ENCODE data around the gene TUBGCP5.
A peak's percentile ranks its signal among the peaks of the same experiment; 100 is the strongest.

The TUBGCP5 gene

DNA sequence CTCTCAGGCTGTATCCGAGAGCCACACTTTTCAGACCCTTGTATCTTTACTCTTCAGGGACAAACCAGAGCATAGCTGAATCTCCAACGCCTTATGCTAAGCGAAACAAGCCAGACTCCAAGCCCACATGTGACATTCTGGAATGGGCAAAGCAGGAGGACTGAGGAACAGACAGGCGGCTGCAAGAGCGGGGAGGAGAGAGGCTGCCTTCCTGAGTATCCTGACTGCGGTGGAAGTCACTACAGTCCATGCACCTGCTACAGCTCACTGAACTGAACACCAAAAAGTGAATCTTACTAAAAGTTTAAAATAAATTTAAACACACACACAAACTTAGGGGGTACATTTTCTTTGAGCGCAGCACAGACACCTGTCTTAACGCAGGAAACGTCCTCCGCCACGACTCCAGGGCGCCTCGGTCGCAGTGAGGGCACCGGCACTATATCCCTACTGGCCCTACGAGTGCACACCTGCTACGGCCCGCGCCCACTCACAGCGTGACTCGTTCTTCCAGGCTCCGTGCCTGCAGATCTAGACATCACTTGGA lies 60.6 kb downstream of the TUBGCP5 start:
- peak in 1 of 3 donors; percentile 11 for DNase-seq (ENCODE audit: low read depth in 3 of 3)

DNA sequence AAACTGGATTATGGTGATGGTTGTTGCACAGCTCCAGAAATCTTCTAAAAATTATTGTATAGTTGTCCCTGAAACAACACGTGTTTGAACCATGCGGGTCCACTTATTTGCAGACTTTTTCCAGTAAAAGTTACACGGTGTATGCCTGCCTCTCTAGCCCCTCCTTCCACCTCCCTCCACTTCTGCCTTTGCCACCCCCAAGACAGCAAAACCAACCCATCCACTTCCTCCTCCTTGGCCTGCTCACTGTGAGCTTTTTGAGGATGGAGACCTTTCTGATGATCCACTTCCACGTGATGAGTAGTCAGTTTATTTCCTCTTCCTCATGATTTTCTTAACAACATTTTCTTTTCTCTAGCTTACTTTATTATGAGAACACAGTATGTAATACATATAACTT lies 64.6 kb downstream of the TUBGCP5 start:
- no peak for DNase-seq (ENCODE audit: low read depth in 3 of 3)

DNA sequence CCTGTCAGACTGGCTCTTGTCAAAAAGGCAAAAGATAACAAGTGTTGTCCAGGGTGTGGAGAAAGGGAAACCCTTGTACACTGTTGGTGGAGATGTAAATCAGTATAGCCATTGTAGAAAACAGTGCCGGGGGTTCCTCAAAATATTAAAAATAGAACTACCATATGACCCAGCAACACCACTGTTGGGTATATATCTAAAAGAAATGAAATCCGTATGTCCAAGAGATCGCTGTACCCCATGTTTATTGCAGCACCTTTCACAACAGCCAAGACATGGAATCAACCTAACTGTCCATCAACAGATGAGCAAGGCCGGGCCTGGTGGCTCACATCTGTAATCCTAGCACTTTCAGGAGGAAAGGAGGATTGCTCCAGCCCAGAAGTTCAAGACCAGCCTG lies 65.4 kb downstream of the TUBGCP5 start:
- DNase-seq (ENCODE audit: low read depth in 3 of 3), result no peak

DNA sequence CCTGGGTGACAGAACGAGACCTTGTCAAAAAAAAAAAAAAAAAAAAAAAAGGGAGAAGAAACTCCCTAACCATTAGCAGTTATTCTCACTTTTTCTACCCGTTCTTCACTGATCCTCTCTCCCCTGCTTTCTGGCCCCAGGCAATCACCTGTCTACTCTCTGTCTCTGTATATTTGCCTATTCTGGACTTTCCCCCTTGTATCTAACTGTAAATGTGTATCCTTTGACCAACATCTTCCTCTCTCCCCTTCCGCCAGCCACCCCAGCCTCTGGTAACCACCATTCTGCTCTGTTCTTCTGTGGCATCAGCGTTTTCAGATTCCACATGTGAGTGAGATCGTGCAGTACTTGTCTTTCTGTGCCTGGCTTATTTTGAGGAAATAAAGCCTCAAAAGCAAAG lies 66.1 kb downstream of the TUBGCP5 start:
- no peak for DNase-seq (ENCODE audit: low read depth in 3 of 3)

DNA sequence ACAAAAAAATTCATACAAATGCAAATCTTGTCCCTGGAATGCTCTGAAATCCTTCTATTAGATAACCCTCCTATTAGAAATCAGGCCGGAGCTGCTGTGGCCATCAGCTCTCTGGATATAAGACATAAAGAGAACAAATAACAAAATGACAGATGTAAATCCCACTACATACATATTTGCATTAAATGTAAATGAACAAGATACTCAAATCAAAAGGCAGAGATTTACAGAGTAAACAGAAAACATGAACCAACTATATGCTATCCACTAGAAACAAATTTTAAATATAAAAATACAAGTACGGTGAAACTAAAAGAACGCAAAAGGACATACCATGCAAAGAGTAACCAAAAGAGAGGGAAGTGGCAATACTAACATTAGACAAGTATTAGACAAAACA lies 69.9 kb downstream of the TUBGCP5 start:
- no peak for DNase-seq (ENCODE audit: low read depth in 3 of 3)

DNA sequence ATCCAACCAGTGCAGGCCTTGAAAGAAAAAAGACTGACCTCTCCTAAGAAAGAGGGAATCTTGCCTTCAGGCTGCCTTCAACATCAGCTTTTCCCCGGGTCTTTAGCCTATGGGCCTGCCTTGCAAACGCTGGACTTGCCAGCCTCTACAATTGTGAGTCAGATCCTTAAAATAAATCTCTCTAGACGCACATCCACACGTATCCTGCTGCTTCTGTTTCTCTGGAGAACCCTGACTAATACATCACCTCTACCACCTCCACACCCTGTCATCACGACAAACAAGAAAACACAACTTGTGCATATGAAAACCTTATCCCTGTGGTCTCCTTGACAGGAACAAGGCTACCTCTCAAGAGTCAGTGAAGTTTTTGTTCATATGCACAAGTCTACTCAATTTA lies 71.0 kb downstream of the TUBGCP5 start:
- no peak for DNase-seq (ENCODE audit: low read depth in 3 of 3)

DNA sequence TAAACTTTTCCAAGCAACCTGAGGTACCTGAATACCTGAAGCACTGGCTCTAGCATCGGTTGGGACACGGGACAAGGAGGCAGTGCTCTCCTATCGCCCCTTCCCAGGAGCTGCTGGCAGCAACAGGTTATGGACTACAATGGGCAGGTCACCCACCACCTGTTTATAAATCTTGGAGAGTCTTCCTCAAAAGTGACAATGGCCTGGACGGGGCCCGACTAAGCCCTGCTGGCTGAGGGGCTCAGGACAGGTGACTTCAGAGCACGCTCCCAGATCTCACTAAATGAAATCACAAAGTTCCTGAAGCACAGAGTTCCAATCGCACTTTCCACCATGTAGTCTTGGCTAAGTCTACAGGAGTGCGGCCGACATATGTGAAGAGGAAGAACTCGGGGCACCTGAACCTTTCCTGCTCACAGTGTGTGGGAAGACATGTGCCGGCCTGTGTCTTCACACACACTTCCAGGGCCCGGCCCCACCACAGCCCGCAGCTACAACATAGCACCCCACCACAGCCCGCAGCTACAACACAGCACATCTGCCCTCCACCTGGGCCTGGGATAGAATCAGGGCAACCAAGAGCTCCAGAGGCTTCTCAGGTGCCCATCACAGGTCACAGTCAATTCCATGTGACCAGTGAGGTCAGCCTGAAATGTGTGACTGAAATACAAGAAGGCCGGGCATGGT lies 72.1 kb downstream of the TUBGCP5 start:
- DNase-seq (ENCODE audit: low read depth in 3 of 3), result no peak

DNA sequence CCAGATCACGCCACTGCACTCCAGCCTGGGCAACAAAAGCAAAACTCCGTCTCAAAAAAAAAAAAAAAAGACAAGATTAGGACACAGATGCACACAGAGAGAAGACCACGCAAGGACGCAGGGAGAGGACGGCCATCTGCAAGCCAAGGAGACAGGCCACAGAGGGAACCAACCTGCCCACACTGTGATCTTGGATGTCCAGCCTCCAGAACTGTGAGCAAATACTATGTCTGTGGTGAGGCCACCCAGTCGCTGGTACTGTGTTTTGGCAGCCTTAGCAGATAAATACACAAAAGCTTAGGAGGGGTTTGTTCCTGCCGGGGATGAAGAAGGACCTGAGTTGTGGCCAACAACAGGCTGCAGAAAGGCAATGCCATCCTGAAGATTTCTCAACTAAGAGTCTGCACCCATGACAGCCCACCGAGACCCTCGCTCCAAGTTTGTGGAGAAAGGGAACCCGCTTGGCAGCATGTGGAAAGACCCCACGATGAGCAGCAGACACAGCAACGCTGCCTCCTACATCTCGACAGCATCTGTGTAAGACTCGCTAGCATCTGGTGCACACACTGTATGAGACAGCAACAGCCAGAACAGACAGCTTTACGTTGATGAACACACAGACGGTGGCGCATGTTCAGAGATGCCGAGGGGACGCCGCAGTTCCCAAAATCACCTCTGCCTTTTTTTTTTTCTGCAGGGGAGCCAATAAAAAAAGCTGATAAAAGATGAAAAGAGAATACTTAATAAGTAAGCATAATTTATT lies 72.9 kb downstream of the TUBGCP5 start:
- DNase-seq (ENCODE audit: low read depth in 3 of 3), result no peak

DNA sequence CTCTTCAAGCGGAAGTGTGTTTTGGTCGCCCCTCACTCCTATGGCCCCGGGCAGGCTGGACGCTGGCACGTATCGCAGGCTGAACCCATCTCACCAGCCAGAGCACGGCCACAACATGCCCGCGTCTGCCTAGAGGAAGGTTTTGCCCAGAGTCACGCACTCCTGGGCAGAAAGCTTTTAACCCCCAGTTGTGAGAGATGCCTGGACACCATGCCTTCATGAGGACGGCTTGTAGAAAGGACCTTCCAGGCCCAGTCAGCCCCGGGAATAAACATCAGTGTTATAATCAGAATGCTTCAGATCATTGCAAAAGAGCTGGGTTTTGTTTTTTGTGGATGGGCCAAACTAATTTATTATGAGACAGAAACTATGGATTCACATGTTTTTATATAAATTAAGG lies 75.7 kb downstream of the TUBGCP5 start:
- no peak for DNase-seq (ENCODE audit: low read depth in 3 of 3)

DNA sequence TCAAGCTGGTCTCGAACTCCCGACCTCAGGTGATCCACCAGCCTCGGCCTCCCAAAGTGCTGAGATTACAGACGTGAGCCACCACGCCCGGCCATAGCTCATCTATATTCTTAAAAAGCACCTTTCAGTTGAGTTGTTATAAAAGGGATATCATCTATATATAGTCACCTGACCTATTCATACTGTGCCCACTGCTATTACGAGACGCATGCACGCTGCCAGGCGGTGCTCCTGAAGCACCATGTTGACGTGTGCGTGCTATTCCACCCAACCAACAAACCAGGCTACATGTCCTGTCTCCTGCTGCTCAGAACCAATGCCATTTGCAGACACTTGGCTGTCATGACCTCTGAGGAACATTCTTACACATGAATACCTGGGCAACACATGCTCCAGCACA lies 76.8 kb downstream of the TUBGCP5 start:
- no peak for DNase-seq (ENCODE audit: low read depth in 3 of 3)

DNA sequence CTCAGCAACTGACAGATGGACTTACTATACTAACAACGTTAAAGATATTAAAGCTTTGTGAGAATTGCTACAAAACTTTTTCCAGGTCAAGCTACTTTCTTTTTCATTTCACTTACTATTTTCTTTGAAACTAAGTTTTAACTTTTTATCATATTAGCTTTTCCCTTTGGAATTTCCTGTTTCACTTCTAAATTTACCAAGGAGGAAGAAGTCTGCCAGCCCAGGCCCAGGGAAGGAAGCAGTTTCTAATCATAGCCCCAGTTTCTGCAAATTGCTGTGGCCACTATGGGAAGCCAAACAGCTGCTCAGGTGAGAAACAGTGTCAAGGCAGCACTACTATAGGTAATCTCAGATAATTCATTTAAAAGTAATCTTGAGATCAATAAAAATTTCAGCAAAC lies 77.6 kb downstream of the TUBGCP5 start:
- DNase-seq (ENCODE audit: low read depth in 3 of 3), result no peak

DNA sequence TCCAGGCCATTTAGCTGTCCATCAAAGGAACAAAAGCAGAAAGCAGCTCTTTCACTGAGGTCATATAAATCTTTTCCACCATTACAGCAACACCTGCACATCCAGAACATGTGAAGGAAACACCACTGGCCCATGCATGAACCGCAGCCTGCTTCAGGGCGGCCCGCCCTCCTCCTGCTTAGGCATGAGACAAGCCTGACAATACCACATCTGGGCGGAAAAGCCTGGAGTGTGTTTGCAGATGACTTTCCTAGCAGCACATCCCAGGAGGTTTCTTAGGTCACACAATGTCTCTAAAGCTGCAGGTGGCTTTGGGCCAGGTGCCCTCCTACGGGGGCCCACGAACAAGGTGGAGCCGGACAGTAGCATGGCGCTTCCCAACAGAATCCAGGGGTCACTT lies 78.8 kb downstream of the TUBGCP5 start:
- no peak for DNase-seq (ENCODE audit: low read depth in 3 of 3)

DNA sequence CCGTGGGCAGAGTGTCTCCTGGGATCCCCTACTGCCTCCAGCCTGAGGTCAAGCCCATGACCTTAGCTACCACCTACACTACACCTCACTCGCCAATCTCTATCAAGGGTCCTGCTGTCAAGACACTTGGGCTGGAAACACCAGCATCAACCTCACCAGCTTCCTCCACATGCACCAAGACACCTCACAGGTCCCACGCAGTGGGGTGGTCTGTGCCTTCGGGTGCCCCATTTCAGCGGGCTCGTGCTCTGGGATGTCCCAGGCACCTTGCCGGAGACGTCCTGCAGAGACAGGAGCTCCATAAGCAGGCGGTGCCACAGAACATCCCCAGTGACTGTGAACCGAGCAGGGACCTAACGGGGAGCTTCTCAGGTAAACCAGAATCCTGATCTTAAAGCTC lies 79.2 kb downstream of the TUBGCP5 start:
- DNase-seq (ENCODE audit: low read depth in 3 of 3), result no peak

DNA sequence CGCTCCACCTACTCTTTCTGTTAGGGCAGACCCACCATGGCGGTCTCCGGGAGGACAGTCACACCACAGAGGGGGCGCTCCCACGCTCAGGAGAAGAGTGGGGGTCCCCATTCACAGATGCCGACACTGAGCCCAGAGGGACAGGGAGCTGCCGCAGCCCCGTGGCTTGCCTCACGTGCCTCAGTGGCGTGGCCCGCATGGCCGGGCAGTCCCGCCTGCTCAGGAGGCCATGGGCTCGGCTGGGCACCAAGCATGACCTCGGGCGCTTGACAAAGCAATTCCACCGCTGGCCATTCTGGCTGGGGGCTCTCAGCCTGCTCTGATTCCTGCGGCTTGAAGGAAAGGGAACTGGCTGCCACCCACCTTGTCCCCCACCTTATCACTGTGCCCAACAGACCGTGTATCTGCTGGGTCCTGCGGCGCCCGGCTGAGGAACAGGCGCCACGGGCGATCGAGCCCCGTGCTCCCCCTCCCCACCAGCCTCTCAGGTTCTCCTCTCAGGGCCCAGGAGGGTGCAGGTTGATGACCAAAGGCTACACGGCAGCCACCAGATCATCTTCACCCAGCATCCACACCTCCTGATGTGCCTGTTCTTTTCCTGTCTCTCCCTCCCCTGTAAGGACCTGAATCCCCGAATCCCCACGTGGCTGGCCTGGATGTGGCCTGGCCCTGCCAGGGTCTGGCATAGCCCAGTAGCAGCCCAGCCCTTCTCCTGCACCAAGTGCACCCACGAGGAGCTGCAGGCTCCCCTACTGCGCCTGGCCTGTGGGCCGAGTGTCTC lies 79.9 kb downstream of the TUBGCP5 start:
- DNase-seq (ENCODE audit: low read depth in 3 of 3), result no peak

DNA sequence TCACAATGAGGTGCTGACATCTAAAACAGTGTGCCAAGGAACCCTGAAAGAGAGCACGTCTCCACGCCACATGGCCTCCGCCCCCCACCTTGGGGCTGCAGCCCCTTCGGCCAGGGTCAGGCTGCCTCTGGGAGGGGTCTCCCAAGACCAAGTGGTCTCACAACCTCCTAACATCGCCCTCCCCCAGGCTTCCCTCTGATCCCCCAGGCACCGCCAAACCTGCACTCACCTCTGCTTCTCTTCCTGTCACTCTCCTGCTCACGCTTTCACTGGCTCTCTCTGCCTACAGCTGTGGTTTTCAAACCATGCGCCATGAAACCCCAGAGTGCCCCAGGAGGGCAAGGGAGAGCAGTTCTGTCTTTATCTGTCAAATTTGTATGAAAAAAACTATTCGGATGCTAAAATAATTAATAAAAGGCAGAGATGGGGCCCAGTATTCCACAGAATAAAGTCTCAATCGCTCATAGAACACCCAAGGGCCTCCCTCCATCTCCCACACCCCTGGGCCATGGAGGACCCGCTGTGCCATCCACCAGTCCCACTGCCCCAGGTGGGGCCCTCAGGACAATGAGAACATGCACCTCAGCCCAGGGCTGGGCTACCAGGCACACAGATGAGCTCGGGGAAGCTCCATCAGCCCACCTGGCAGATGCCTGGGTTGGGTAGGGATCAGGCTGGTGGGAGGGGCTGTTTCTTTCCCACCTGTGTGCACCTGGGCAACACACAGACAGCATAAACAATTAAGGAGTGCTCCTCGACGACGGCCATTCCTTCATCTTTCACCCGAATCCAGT lies 80.7 kb downstream of the TUBGCP5 start:
- no peak for DNase-seq (ENCODE audit: low read depth in 3 of 3)

DNA sequence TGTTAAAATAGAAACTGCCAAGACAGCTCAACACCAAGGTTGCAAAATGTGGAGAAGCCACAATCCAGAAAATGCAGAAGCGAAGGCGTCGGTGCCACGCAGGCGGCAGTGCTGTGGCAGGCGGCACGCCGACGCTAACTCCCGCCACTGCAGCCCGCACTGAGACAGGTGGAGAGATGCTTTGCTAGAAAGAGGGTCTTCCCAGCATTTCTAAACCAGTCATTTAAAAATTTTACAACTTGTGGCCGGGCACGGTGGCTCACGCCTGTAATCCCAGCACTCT lies 82.5 kb downstream of the TUBGCP5 start:
- no peak for DNase-seq (ENCODE audit: low read depth in 3 of 3)

DNA sequence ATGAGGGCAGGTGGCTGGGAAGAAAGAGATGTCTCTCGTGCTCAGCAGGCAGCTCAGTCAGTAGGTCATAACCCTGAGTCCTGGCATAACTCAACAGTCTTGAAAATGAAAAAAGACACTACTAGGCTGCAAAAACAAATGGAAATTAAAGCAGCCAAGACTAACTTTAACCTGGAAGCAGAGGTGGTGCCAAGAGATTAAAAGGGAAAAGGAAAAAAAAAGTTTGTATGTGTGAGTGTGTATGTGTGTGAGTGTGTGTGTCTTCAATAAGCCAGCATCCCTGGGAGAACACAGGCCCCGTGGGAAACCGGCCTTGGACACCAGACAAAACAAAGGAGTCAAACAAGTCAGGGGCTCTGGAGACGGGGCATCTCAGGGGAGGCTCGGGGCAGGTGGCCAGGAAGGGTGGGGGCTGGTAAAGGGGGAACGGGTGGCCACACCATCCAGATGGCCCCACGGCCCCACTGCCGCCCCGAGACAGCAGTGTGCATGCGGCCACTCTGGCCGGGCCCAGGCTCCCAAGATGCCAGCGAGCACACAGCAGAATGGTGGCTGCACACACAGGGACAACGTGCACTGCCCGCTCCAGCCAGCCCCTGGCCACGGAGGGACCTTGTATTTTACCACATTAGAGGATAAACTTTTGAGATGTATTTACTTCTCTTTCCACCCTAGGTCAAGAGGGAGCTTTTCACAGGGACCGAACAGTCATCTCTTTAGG lies 83.0 kb downstream of the TUBGCP5 start:
- no peak for DNase-seq (ENCODE audit: low read depth in 3 of 3)

DNA sequence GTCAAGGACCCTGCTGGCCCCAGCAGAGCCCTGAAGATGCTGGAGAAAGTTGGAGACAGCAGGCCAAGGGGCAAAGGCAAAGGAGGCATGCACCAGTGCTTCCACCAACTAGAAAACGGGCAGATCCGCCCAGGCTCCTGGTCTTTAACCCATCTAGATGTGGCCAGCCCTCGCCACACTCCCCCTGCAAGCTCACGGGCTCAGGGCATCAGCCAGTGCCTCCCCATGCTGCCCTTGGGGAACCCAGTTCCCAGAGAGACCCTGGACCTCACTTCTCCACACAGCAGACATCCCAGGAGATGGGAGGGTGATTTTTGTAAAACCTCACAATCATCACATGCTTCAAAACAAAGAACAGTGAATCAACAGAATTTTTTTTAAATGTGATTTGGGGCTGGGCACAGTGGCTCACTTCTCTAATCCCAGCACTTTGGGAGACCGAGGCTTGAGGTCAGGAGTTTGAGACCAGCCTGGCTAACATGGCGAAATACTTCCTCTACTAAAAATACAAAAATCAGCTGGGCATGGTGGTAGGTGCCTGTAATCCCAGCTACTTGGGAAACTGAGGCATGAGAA lies 83.7 kb downstream of the TUBGCP5 start:
- no peak for DNase-seq (ENCODE audit: low read depth in 3 of 3)

DNA sequence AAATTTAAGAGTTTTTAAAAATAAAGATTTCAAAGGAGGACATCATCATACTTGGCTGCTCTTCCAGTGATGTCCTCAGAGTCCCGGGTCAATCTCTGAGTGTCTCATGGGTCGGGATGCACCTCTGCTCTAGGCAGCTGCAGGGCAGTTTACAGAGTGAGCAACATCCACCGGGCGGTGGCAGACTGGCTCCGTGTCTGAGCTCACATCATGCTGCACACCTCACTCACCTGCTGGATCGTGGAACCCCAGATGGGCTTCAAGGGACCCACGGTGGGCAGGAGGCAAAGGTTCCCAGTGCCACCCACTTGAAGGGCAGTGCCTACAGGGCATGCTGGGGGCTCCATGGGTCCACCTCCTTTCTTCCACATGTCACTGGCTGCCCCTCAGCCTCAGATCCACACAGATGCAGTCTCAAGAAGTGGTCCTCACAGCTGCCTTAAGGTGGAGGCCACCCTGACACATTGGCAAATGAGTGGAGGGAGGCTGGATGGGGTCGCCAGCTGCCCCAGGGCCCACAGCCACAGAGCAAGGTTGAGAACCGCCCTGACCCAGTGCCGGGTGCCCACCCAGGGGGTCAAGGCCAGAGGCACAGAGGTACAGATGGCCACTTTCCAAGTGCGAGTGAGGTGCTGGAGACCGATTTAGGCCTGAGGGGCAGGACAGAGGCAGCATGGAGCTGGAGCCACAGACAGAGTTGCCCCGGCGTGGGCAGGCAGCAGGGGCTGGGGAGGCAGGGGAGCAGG lies 84.4 kb downstream of the TUBGCP5 start:
- DNase-seq (ENCODE audit: low read depth in 3 of 3), result no peak

DNA sequence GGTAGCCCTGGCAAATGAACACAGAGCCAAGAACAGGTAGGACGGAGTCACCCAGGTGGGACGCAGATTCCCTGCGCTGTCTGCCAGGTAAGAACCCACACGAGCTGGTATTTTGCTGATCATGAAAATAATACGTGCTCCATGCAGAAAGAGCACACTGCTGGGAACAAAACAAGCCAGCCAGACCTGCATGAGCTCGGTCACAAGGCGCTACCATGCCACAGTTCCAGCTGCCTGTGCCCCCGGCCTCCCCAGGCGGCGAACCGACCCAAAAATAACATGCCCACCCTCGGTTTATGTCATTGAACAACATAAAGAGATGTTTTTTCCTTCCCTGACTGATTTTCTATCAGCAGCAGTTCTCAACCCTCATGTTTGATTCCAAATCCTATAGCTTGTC lies 85.0 kb downstream of the TUBGCP5 start:
- no peak for DNase-seq (ENCODE audit: low read depth in 3 of 3)
